Fibroblast of skin of abdomen (primary cell): ENCODE data around the gene FBXO15. TPM values are rescaled to one million over a fixed set of nuclear protein-coding genes. Genes with fewer than 3 reads are reported as not detected.

Experiments used
- DNase-seq: peaks from one replicate; pipeline ENCODE4 v3.0.0-alpha.2; 2013
- polyA plus RNA-seq, 2 experiments: library from polyadenylated mRNA; unstranded; fragments of 120-200 nt; gene quantifications; one replicate each; pipeline ENCODE4 v1.2.1, GENCODE V29; 2013; ENCODE audit not compliant: insufficient read length in 2 of 2

Gene FBXO15, protein sequence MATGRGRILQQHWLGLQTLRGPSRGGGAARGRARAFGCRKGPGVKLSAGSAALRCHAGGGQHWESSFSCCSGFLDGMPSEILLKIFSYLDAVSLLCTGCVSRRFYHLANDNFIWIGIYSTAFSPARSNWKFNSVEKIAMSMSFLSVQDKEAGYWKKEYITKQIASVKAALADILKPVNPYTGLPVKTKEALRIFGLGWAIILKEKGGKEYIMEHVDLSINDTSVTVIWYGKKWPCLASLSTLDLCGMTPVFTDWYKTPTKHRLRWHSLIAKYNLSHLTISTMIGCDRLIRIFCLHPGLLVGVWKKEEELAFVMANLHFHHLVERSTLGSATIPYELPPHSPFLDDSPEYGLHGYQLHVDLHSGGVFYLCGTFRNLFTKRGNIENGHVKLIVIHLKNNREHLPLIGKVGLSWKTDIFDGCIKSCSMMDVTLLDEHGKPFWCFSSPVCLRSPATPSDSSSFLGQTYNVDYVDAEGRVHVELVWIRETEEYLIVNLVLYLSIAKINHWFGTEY
- polyA plus RNA-seq (2013, experiment 1 of 2; ENCODE audit: insufficient read length) = 0.71 TPM
- polyA plus RNA-seq (2013, experiment 2 of 2; ENCODE audit: insufficient read length) = 0.62 TPM

DNA sequence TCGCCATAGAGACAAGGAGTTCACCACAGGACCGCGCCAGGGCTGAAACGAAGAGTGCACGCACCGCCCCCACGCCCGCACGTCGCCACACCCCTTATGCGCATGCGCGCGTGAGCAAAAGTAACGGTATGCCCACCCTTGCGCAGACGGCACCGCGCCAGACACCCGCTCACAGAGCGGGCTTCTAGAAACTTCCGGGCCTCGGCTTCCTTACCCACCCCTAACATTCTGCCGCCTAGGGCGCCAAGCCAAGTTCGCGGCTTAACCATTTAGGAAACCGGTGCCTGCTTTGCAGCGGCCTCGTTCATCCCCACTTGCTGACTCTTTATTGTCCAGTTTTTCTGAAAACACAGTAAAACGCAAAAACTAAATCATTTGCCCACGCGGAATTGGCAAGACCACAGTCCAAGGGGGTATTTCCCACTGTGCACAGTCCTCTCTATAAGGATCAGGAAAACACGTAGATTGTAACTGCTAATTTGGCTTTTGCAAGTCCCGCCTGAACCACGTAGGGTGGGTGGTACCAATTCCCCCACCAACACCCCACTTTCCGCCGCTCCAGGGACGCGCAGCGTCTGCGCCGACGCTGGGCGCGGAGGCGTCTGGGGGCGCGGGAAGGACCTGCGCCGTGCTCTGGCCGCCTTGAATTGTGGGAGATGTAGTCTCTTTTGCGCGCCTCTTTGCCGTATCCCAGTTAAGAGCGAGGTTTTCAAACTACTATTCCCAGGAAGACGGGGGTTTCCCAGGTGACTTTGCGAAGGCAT, at the start of gene FBXO15, which contains the start of gene TIMM21:
Gene FBXO15 (minus strand): TSS at position 56 of the 764 bp plus-strand sequence. CDS start 49 bp downstream, at position 7.
Gene TIMM21 (plus strand): TSS at position 745 of the 764 bp plus-strand sequence. CDS start 286 bp downstream, outside the sequence.
- DNase-seq = peak; percentile 97

DNA sequence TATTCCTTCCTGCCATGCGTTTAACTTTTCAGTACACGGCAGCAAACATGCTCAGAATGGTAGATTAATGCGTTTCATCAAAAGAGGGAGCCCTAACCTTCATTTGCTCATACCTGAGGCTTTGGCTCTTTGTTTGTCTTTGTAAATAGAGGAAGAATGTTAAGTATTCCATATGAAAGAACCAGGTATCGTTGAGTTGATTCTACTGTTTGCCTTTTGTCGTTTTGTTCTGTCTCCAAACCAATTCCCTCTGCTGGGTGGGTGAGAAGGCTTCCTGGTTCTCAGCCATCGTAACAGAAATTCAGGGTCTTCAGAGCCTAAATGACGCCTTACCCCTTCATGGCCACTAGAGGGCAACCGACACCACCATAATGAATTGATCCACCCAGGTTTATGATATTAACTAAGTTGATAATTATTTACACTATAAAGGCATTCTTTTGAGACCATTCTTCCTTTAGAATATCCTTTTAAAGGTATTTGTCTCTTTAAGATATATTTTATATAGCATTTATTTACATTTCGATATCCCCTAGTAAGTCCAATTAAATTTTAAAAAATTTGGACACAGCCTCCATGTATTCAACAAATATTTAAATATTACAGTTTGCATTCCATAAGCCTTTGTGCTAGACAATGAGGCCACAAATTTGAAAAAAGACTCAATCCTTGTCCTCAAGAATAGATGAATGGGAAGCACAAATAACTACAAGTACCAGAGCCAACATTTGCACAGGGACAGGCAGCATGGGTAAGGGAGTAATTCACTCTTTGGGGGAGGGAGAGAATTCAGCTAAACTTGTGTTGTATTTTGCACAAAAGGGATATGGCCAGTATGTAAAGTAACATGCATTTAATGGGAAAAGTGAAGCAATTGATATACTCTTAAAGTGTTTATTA, 48.8 kb upstream of the FBXO15 start:
- peak; percentile 53 for DNase-seq

DNA sequence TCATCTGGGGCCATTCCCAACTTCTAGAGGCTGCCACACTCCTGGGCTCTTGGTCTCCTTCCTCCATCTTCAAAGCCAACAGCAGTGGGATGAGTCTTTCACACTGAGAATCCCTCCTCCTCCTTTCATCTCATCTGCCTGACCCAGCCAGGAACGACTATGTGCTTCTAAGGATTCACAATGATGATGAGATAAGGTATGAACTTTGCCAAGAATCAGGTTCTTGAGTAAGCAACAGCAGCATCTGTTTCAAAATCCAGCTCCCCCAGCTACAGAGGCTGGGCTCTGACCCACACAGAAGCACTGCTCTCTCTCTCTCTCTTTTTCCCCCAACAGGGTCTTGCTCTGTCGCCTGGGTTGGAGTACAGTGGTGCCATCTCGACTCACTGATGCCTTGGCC, 47.1 kb upstream of the FBXO15 start:
- DNase-seq = no peak

DNA sequence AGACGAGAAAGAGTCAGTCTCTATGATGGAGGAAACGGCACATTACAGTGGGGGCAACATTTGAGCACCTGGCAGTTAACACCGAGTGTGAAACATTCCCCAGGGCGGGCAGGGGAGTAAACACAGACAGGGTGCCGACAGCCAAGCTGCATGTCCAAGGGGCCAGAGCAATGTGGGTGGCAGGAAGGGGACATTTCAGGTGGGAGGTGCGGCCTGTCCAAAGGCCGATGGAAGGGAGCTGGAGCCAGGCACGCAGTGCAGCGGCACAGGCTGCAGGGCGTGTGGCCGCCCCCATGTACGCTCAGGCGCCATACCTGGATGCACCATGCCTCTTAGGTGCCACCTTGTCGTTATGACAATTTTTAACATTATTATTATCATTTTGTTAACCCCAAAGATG, 43.9 kb upstream of the FBXO15 start:
- DNase-seq = no peak

DNA sequence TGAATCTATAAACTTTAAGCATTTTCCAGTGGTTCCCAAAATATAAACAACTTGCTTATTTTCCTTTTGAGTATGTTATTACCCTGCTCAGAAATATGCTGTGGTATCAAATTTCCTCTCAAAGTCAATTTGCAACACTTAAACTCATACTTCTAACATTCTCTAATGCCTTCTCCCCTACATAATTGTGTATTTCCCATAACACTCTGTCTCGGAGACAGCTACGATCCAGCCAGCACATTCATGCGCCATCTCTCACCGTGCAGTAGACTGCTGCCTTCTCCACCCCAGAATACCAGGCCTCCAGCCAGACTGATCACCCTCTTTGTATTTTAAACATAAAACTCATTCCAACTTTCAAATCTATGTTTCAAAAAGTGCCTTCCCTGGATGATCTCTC, 42.5 kb upstream of the FBXO15 start:
- peak; percentile 45 for DNase-seq

DNA sequence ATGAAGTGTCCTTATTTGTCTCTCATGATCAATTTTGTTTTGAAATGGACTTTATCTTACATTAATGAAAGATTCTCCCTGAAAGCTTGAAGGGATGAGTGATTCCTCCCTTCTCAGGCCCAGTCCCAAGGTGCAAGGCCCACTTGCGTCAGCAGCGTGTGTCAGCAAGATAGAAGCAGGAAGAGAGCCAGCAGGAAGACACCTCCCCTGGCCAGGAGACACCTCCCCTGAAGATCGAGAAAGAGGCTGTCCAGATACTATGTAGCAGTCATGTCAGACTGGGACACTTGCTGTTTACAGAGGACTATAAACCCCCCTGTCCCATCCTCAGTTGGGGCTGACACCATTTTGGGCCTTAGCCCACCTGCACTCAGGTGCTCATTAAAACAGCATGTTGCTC, 39.0 kb upstream of the FBXO15 start:
- DNase-seq = no peak

DNA sequence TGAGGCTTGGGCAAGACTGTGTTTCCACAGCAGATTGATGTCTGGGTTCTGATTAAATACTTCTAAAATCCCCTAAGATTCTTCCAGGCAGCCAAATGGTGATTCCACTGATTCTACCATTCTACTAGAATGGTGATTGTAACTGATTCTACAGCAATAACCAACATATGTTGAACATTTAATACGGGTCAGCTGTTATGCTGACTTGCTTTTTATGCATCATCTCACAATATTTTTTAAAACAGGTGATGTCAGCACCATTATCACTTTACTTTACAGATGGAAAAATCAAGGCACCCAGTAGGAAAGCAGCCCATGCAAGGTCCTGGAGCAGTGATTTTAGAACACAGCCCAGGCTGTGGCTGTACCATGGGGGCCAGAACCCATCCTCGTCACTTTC, 38.2 kb upstream of the FBXO15 start:
- no peak for DNase-seq

DNA sequence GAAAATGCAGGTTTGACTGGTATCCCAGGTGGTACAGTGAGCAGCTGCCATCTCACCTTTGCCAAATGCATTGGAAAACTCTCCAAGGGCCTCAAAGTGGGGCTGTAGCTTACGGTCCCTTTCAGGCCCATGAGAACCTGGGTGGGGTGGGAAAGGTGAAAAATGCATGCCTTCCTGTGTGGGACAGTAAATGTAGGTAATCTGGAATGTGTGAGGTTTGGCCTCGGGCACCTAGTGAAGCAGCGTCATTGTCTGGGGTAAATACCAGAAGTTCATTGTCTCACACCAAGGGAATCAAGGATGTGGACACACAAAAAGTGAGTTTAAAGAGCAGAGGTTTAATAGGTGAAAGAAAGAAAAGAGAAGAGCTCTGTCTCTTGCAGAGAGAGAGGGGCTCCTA, 37.2 kb upstream of the FBXO15 start:
- no peak for DNase-seq

DNA sequence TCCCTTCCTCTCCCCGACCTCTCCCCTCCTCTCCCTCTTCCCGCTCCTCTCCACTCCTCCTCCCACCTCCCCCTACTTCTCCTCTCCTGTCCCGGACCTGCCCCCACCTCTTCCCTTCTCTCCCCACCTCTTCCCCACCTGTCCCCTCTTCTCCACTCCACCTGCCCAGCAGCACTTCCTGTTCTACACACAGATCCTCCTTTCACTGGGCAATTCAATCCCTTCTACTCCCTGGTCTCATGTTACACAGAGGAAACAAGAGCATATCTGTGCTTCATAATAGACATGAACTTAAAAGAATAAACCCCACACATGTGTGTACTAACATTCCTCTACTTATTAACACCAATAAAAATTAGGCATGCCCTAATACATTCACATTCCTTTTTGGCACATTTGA, 35.5 kb upstream of the FBXO15 start:
- DNase-seq = no peak

DNA sequence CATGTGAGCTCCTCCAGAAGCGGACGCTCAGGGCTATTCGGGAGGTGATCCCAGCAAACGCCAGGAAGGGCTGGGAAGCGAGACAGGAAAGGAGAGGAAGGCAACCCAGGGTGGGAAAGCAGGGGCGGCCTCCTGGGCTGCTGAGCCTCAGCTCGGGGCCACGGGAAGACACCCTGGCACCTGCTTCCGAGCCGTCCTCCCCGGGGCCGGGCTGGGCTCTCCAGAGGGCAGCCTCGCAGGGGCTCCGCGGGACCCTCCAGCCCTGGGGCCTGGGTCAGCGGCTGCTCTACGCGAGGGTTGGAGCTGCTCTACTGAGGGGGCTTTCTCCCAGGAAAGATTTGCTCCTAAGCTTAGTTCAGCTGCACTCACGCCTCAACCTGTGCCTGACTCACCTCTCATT, 34.7 kb upstream of the FBXO15 start:
- no peak for DNase-seq

DNA sequence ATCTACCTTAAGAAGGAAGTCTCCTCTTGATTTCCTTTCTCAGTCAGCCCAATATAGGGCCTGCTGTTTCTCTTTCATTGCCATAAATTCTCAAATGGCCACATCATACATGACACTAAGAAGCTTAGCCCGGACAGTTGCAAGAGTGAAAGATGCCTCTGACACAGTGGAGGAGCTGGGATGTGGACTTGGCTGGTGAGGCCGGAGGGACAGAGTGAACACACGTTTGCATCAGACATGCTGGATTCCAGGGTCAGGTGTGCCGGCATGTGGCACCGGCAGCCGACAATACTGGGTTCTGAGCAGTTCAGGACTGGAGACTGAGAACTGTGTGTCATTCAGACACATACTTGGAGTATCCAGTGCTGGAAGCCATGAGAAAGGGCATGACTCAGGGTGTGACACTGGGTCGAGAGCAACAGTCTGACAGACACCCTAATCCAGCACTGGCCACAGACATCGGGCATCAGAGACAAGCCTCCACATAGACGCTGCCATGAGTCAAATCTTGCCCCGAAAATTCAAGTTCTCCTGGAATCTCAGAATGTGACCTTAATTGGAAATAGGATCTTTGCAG, 32.1 kb upstream of the FBXO15 start:
- no peak for DNase-seq

DNA sequence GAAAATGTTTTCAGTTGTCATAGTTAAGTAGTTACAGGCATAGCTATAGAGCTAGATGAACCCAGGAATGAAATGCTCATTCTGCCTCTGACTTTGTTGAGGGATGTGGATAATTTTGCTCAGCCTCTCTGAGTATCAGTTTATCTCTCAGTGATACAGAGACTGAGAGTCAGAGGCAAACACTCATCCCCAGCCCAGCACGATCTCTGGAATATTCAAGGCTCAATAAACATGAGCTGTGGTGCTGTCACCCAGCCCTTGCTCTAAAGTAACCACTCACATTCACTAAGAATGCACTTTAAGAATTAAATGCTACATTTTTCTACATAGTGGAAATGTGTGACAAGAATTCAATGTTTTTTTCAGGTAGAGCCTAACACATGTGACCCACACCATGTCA, 31.2 kb upstream of the FBXO15 start:
- no peak for DNase-seq

DNA sequence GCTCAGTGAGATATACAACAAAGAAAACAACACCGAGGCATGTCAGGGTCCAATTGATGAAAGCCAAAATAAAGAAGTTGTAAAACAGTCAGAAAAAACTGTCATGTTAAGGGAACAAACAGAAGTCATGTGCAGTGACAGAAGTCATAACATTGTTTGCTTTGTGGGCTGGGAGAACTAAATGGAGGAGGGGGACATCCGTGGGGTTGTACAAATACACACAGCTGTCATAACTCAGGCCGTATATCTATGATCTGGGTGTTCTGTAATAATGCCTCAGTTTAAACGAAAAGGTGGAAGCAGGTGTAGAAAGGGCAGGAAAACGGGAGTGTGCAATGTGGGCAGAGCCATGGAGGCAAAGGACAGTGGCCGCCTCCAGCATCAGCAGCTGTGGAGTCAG, 28.0 kb upstream of the FBXO15 start:
- no peak for DNase-seq

DNA sequence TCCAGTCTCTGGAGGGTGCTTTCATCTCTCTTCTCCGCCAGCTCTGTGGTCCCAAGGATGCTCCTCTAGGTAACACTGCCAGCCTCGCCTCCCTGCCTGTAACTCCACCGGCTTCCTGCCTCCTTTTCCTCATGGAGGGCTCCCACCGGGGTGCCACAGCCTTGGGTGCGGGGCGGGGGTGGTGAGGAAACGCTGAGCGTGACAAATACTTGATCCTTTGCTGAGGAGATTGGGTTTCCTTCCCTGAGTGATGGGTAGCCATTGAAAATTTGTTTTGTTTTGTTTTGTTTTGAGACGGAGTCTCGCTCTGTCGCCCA, 25.8 kb upstream of the FBXO15 start:
- DNase-seq = no peak

DNA sequence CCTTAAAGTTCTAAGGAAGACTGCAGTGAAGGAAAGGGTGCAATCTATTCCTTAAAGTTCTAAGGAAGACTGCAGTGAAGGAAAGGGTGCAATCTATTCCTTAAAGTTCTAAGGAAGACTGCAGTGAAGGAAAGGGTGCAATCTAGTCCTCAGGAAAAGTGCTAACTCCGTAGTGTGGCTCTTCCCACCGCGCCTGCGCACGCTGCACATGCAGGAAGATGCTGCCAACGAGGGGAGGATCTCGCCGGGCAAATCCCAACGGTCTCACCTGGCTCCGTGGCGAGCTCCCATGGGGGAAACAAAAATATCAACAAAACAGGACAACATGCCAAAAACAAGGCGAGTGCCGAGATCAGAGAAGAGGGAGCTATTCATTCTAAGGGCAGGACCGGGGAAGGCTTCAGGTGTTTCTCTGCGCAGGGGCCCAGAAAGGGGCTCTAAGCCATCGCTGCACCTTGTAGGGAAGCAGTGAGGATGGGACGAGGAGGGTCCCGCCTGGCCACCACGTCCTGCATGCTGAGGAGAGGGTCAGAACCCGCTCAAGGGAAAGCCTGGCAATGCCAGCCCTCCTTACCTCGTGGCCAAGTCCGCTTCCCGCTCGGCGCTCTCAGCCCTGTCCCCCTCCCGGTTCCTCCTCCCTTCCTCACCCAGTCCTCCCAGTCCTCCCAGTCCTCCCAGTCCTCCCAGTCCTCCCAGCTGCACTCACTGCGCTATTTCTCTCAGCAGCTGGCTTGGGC, 25.2 kb upstream of the FBXO15 start:
- DNase-seq = no peak

DNA sequence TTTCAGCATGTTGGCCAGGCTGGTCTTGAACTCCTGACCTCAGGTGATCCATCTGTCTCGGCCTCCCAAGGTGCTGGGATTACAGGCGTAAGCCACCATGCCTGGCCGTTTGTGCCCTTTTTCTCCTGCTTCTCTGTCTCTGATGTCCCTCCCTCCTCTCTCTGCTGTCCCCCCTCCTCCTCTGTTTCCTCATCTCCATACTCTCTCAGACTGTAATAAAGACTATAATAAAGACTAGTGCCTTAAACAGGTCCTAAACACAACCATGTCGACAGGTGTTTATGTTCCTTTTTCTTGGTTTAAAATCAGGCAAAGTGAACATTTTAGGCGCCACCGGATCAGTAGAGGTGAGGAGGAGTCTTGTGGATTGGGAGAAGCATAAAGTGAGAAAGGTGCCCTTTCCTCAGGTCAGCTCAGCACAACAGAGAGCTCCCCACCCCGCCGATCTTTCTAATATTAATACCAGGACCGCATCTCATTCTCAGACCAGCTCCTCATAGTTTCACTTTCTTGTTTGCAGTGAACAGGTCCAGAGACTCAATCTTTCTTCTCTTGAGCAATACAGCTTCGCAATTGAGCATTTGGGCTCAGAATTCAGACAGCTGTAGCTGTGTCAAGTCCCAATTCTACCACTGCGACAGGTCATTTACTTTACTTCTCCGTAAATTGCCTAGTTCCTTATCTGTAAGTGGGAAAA, 24.4 kb upstream of the FBXO15 start:
- no peak for DNase-seq

DNA sequence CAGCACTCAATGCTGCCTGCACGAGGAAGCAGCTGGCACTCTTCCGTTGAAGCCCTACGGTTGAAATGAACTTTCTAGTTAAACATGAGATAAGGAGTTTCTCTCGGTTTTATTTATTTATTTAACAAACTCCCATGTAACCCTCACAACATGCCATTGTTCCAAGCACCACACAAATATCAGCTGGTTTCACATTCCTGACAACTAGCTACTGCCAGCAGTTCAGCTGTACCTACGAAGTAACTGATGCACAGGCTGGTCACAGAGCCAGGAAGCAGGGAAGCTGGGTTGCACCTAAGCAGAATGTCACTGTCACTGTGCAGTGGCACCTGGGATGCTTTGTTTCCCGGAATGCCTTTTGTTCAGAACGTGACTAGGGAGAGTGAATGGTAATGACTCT, 18.8 kb upstream of the FBXO15 start:
- no peak for DNase-seq

DNA sequence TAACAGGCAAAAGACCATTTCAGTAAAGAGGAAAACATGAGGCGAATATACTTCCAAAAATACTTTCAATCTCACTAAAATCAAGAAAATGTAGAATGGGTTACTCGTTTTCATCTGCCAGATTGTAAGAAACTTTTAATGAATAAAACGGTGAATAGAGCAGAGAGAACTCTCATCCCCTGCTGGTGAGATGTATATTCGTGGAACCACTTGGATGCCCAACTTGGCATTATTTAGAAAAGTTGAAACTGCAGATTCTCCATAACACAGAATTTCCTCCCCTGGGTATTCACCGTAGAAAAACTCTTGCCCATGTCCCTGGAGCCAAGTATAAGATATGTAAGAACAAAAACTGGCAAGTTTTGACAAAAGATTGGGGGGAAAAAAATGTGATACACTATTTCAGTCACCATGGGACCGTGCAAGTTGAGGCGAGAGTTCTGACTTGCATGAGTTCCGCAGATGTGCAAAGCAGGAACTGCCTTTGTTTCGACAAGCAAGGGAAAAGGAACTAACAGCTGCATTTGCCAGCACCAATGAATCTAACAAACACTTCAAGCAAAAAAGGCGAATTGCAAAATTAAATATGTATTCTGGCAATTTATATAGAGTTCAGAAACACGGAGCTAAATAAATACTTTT, 15.5 kb upstream of the FBXO15 start:
- DNase-seq = no peak

DNA sequence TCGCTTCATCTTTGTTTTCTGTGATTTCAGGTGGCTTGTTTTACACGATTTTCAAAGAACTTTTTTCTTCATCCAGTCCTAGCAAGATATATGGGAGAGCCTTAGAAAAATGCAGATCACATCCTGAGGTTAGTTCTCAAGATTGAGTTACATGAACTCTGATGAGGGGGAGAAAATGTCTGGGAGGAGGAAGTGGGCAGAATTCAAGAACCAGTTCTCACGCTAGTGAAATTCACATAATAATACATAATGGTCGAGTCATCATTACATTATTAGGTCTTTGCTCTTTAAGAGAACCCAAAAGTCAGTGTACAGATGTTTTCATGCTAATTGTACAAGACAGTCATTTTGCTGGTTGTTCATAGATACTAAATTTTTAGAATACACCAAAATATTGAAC, 7.6 kb upstream of the FBXO15 start:
- peak; percentile 32 for DNase-seq

DNA sequence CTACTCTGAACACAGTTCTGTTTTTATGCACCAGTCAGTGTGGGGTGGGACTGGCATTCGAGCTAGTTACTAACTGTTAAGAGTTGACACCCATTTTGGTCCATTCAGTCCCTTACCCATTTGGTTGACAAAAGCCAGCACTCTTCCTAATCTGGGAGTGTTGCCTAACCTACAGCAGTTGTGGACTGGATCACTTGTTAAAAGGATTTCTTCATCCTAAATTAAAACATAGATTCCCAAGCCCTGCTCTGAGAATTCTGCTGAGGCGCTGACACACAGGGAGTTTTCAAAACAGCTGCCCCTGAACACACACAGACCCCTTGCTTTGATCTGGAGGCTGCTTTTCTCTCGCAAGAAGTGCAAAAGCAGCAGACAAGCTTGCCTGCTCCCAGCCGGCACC, 7.1 kb upstream of the FBXO15 start:
- DNase-seq = no peak
